HG03280 (cell line): Measurements from ENCODE around the gene RABL6.
"Not testable (repeated sequence)": the region's sequence is repeated elsewhere in the genome, so short reads cannot be mapped to it uniquely, and the experiment has no call there.

Experiments used
- ATAC-seq: cut with Tn5 transposase; IDR thresholded peaks from one replicate; pipeline ENCODE4 v1.9.1; 2021; ENCODE audit warnings: mild to moderate bottlenecking, moderate library complexity; ENCODE audit not compliant: unreplicated experiment

RABL6 gene

DNA sequence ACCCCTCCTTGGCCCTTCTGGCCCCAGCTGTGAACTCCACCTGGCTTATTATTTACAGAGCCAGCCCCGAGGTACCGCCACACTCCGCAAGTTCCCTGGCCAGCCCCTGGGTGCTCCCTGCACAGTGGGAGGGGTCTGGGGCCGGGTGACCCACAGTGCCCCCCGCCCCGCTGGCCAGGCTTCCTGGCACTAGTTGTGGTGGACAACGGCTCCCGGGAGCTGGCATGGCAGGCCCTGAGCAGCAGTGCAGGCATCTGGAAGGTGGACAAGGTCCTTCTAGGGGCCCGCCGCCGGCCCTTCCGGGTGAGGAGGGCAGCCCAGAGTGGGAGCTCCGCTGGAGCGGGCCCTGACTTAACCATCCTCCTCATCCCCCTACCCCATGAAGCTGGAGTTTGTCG is 48.3 kb downstream of the RABL6 start:
- no peak for ATAC-seq

DNA sequence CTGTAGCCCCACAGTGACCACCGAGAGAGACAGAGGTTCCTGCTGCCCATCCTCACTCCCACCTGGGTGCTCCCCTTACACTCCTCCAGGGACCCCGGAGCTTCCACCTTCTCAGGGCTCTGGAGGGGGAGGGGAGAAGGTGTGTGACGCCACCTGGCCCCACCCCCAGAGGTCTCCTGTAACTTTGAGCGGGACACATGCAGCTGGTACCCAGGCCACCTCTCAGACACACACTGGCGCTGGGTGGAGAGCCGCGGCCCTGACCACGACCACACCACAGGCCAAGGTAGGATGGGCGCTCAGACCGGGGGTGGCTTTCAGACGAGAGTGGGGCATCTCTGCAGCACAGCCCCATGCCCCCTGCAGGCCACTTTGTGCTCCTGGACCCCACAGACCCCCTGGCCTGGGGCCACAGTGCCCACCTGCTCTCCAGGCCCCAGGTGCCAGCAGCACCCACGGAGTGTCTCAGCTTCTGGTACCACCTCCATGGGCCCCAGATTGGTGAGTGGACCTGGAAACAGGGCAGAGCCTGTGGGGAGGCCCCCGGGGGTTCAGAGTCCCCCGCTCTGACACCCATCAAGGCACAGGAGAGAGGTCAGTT is 48.9 kb downstream of the RABL6 start:
- no peak for ATAC-seq

DNA sequence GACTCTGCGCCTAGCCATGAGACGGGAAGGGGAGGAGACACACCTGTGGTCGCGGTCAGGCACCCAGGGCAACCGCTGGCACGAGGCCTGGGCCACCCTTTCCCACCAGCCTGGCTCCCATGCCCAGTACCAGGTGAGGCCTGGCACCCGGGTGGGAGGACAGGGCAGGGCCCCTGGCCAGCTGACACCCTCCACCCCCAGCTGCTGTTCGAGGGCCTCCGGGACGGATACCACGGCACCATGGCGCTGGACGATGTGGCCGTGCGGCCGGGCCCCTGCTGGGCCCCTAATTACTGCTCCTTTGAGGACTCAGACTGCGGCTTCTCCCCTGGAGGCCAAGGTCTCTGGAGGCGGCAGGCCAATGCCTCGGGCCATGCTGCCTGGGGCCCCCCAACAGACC is 49.4 kb downstream of the RABL6 start:
- no peak for ATAC-seq

DNA sequence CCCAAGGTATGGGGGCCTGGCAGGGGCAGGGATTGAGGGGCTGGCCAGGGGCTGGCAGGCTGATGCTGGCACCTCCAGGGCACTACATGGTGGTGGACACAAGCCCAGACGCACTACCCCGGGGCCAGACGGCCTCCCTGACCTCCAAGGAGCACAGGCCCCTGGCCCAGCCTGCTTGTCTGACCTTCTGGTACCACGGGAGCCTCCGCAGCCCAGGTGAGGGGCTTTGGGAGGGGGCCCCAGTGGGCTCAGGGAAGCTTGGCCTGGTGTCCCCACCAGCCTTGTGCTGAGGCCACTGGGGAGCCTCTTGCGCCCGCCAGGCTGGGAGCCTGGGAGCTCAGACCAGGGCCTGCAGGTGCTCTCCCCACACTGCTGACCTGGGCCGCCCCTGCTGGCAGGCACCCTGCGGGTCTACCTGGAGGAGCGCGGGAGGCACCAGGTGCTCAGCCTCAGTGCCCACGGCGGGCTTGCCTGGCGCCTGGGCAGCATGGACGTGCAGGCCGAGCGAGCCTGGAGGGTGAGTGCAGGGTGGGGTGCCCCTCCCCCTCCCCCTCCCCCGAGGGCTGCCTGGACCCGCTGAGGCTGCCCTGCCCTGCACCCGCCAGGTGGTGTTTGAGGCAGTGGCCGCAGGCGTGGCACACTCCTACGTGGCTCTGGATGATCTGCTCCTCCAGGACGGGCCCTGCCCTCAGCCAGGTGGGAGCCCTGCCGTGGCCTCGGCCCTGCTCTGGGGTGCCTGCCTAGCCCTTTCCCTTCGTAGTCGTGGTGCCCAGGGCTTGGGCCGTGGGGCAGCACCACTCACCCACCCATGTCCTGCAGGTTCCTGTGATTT is 50.0 kb downstream of the RABL6 start:
- no peak for ATAC-seq

DNA sequence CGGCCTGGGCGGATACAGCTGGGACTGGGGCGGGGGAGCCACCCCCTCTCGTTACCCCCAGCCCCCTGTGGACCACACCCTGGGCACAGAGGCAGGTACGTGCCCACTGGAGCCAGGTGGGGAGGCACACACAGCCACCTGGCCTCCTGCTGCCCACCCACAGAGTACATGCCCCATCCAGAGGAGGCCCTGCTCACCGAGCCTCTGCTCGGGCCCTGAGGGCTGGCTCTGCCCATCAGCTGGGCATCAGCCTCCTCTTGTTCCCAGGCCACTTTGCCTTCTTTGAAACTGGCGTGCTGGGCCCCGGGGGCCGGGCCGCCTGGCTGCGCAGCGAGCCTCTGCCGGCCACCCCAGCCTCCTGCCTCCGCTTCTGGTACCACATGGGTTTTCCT is 50.7 kb downstream of the RABL6 start:
- no peak for ATAC-seq

DNA sequence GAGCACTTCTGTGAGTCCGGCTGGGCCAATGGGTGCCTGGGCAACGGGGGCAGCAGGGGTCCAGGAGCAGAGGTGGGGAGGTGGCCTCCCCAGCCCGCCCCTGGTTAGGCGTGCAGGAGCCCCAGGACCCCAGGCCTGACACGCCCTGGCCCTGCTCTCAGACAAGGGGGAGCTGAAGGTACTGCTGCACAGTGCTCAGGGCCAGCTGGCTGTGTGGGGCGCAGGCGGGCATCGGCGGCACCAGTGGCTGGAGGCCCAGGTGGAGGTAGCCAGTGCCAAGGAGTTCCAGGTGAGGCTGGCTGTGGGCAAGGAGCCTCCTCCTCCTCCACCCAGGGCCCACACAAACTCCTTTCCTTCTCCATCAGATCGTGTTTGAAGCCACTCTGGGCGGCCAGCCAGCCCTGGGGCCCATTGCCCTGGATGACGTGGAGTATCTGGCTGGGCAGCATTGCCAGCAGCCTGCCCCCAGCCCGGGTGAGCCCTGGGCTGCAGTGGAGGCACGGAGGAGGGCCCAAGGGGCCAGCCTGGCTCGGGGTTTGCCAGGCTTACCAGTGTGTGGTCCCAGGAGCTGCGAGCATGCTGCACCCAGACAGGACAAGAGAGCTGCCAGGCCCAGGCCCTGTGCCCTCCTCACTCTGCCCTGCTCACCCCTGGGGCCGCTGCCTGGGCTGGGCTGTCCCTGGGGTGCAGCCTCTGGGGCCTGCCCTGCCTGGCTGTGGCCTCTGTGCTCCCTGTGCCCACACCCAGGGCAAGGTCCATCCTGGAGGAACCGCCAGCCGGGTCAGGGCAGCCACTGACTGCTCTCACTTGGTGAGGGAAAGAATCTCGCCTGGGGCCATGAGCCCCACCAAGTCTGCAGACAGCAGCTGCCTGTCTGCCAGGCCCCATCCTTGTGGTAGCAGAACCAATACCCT is 51.4 kb downstream of the RABL6 start:
- no peak for ATAC-seq

DNA sequence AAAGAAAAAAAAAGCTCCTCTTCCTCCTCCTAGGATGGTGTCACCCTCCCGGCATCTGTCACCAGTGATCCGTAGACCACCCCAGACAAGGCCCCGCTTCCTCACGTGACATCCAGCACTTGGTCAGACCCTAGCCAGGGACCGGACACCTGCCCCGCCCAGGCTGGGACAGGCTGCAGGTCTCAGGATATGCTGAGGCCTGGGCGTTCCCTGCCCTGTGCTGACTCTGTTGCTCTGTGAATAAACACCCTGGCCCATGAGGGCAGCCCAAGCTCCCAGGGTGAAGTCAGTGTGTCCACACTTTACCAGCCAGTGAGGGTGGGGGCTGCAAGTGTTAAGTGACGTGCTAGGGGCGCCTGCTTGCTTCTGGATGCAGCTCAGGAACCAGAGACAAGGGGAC is 52.8 kb downstream of the RABL6 start:
- ATAC-seq, result no peak

DNA sequence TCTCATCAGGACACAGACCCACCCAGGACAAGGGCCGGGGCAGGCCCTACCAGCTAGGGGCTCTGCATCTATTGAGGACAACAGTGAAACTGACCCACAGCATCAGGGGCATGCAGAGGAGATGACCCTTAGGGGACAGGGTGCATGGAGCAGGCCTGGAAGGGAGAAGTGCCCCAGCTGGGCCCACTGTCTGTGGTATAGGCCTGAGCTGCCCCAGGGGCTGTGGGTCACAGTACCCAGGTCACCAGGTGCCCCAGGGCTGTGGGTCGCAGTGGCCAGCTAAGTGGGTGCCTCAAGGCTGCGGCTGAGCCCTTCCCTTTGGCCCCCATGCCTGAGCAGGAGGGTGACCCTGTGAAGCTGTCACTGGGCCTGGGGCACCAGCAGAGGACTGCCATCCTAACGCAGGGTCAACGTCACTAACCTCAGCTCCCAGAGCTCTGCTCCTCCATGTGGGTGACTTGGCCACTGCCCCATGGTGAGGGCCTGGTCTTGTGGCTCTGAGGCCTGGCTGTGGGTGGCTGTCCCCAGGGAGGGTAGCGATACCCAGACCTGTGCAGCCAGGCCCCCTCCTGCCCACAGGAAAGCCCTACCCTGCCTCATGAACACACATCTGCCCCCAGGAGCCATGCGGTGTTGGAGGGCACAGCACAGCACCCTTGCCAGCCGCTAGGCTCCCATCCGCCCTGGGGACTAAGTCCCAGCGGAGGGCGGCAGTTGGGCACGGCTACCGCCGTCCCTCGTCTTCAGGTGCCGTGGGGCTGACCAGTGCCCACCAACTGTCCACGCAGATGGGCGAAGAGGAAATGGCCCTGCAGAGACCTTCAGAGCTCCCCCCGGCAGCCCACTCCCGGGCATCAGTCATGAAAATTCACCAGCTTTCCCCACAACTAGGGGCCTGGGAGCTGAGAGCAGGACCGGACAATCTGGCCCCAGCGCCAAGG is 53.5 kb downstream of the RABL6 start:
- no peak for ATAC-seq

DNA sequence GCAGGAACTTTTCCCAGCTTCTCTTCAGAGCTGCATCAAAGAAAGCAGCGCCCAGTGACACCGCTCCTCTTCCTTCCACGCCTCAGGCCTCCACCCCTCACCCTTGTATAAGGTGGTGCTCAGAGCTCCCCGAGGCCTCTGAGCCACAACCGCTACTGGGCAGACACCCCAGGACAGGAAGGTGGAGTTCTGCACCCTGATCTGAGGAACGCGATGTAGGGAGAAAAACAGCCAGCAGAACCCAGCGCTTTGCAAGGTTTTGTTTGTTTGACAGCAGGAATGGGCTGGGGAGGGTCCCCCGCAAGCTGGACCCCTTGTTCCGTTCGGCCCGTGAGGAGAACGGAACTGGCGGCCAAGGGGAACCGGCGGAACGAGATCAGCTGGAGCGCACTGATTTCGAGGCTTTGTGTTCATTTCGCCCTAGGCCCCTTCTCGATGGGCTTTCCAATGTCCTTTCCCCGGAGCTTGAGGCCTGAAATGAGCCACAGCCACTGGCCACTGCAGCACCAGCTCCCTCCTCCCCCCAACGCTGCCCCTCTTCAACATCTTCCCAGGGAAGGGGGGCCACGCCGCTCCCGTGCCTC is 54.2 kb downstream of the RABL6 start:
- no peak for ATAC-seq

DNA sequence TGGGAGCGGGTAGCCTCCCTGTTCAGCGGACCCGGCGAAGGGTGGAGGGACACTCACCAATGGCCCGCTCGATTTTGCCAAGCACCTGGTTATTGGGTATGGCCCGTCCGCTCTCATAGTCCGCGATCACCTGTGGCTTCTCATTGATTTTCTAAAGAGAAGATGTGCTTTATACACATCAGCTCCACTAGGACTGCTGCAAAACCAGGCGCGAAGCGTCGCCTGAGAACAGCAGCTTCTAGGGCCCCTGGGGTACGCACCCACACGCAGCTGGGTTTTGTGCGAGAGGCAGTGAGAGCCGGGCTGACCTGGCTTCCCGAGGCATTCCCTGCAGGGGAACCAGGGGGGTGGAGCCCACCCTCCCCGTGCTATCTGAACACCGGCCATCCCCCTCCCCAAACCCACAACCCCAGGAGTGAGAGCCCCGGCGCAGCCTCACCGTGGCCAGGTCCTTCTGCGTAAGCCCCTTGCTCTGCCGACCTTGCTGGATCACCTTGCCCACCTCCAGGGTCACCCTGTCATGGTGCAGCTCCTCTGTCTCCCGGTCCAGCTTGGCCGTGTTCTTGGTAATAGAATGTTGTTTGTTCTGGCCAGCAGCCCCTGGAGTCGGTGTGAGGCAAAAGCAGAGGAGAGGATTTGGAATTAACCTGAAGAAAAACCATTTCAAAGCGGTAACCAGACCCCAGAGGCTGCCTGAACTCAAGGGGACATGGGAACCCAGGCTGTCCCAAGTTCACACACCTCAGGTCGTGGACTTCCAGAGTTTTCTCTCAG is 55.3 kb downstream of the RABL6 start:
- ATAC-seq, result no peak

DNA sequence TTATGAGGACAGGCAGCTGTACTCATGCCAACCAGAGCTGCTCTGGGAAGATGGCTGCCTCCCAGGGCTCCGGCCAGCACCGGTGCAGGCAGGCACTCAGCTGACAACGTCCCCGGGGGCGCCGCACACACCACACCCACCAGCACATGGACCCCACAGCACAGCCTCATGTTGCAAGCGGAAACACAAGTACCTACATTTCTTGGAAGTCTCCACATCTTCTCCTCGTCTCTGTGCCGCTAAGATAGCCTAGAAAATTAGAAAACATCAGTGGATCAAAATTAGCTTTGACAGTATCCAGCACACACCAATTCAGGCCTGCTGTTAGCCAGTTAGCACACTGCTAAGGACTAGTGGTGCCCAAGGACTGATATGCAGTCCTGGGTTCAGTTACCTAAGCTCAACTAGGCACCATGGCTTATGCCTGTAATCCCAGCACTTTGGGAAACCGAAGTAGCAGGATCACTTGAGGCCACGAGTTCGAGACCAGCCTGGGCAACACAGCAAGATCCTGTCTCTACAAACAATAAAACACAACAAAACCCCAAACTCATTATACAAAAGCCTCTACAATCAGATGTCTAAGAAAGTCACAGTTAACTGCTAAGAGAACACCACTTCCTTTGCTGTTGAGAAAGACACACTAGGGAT is 56.0 kb downstream of the RABL6 start:
- ATAC-seq, result no peak

DNA sequence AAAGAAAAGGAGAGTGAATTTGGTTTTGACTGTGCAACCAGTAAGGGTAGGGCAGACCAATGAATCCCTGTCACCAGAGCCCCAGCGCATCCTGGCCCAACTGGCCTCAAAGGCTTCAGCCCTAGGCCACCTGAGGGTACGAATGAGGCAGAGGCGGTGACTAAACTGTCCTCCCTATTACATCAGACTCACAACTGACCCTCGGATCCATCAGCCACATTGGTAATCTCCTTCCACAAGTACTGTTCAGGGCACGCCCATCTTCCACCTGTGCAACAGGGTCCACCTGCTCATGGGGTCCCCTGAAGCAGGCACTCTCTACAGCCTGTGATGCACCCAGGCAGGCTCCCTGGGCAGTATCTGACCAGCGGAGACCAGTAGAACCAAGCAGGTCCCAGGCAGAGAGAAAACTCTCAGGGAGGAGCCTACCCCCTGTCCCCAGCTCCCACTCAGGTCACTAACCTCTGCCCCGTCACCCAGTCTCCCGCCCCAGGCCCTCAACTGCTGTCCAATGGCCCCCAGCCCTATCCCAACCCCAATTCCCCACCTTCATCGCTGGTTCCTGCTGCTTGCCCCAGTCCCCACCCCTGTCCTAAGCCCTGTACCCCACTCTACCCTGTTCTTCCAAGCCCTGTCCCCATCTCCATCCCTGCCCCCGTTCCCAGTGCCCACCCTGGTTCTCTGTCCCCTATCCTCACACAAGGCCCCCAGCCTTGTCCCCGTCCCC is 57.5 kb downstream of the RABL6 start:
- no peak for ATAC-seq

DNA sequence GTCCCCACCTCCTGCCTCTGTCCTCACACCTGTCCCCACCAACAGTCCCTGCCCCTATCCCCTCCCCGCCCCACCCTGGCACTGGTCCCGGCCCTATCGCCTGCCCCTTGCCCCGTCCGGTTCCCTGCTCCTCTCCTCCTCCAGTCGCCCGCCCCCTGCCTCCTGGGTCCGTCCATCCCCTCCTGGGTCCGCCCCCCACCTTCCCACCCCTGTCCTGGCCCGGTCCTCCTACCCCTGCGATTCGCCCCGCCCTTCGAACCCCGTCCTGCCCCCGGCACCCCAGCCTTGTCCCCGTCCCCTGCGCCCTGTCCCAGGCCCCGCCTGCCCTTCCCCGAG is 58.0 kb downstream of the RABL6 start:
- ATAC-seq, result no peak

DNA sequence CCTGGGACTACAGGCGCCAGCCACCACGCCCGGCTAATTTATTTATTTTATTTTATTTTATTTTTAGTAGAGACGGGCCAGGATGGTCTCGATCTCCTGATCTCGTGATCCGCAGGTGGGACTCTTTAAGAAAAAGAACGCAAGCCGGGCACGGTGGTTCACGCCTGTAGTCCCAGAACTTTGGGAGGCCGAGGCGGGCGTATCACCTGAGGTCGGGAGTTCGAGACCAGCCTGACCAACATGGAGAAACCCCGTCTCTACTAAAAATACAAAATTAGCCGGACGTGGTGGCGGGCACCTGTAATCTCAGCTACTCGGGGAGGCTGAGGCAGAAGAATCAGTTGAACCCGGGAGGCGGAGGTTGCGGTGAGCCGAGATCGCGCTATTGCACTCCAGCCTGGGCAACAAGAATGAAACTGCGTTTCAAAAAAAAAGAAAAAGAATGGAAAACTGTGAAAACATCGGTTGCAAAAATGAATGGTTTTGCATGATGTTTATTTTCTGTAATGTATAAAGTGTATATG is 59.2 kb downstream of the RABL6 start:
- ATAC-seq, result not testable (repeated sequence)

DNA sequence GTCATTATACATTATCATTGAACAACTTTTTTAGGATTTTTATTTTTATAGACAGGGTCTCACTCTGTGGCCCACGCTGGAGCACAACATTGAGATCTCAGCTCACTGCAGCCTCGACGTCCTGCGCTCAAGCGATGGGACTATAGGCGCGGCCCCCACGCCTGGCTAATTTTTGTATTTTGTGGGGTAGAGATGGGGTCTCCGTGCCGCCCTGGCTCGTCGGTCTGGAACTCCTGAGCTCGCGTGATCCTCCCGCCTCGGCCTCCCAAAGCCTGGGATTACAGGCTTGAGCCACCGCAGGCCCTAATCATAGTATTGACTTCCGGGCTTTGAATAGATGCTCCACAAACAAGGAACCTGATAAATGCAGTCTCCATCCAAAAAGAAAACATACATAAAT is 59.7 kb downstream of the RABL6 start:
- no peak for ATAC-seq

DNA sequence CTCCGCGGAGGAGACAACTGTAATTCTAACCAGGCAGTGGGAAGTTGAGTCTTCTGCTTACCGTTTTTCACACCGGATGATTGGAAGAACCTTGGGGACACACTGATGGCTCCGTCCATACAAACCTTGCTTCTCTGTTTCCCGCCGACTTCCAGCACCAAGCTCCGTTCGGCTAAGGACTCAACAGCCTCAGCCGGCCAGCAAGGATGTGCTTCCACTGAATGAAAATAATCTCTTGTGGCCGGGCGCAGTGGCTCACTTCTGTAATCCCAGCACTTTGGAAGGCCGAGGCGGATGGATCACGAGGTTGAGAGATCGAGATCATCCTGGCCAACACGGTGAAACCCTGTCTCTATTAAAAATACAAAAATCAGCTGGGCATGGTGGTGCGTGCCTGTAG is 60.2 kb downstream of the RABL6 start:
- ATAC-seq, result no peak

DNA sequence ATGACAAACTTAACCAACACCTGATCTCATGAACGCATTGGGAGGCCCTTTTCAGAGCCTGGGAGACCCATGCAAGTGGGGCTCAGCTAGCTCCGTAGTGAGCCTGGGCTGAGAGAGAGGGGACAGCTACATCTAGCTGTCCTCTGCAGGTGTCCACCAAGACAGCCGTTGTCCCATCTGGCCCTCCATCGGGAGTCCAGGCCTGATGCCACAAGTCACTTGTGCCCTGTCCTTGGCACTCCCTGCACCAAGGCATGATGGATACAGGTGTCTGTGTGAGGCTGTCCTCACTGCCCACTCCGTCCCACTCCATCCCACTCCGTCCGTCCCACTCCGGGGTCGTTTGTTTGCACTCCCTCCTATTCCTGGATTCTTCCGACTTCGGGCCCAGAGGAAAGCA is 60.9 kb downstream of the RABL6 start:
- ATAC-seq, result no peak

DNA sequence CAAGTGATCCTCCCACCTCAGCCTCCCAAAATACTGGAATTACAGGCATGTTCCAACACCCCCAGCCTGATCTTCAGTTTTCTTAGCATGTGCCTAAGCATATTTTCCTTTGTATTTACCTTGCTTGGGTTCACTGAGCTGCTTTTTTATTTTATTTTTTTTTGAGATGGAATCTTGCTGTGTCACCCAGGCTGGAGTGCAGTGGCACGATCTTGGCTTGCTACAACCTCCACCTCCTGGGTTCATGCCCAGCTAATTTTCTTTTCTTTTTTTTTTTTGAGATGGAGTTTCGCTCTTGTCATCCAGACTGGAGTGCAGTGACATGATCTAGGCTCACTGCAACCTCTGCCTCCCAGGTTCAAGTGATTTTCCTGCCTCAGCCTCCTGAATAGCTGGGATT is 61.9 kb downstream of the RABL6 start:
- not testable (repeated sequence) for ATAC-seq
